Uterus (tissue), 4 donors: ENCODE results near the gene PTCD3. TPM values are rescaled to one million over a fixed set of nuclear protein-coding genes. Genes with fewer than 3 reads are reported as not detected.

Experiments
- DNase-seq, 2 donors: peaks; one replicate each; pipeline ENCODE4 v3.0.0-alpha.2; 2019 to 2020
- H3K27ac ChIP-seq, 2 donors: fragments of 200-600 bp; sonication (generic); 1 replicate in 1 of 2; 2 replicates in 1 of 2; pipeline ENCODE4 v1.5.1; 2016 to 2018
- H3K27me3 ChIP-seq, 2 donors: fragments of 200-600 bp; sonication (generic); one replicate each; pipeline ENCODE4 v1.5.1; 2018 to 2019; ENCODE audit warnings: control low read depth in 1 of 2
- H3K36me3 ChIP-seq, 2 donors: fragments of 200-600 bp; sonication (generic); one replicate each; pipeline ENCODE4 v1.5.1; 2019; ENCODE audit warnings: control low read depth in 1 of 2
- H3K4me1 ChIP-seq, 2 donors: fragments of 200-600 bp; sonication (generic); one replicate each; pipeline ENCODE4 v1.5.1; 2018 to 2019; ENCODE audit warnings: control low read depth in 1 of 2
- H3K4me3 ChIP-seq, 2 donors: fragments of 200-600 bp; sonication (generic); 1 replicate in 1 of 2; 2 replicates in 1 of 2; pipeline ENCODE4 v1.5.1; 2018 to 2019; ENCODE audit warnings: mild to moderate bottlenecking in 1 of 2
- H3K9me3 ChIP-seq, 2 donors: fragments of 200-600 bp; sonication (generic); one replicate each; pipeline ENCODE4 v1.5.1; 2019; ENCODE audit warnings: control low read depth in 1 of 2
- CTCF ChIP-seq, 4 experiments: fragments of 200-600 bp in 2 of 4; fragments of 450-650 bp in 2 of 4; sonication (generic) in 2 of 4; IDR thresholded peaks; one replicate each; pipeline ENCODE4 v1.5.1; 2016 to 2019; ENCODE audit warnings: antibody characterized with exemption in 4 of 4, mild to moderate bottlenecking in 2 of 4, moderate library complexity in 1 of 4
- POLR2A ChIP-seq, 2 donors: fragments of 450-650 bp; IDR thresholded peaks; one replicate each; pipeline ENCODE4 v1.6.1; 2016; ENCODE audit warnings: antibody characterized with exemption in 2 of 2, mild to moderate bottlenecking in 1 of 2, moderate library complexity in 1 of 2
- intact Hi-C: fragments of 100-400 bp; cut with DNase I; formaldehyde crosslinking; loops from one replicate; pipeline ENCODE4 v1.15.1; 2023; ENCODE audit warnings: low total_unique reads
- total RNA-seq, 4 donors: library from RNA; depleted of rRNA in 3 of 4; stranded (reverse); fragments of >200 nt in 3 of 4; gene quantifications; one replicate each; pipeline versions ENCODE4 v1.1.0 to v1.2.4, GENCODE V29; 2014 to 2023
- donor health status: DM: yes; HTN: yes; CAD: no.

PTCD3 gene
- total RNA-seq, 4 donors from 2014 or later, result 87.9 to 160 (median 103) TPM

- TF ChIP-seq POLR2A (IDR thresholded peaks at IDR 0.05), result no peak
- no peak for TF ChIP-seq CTCF (IDR thresholded peaks at IDR 0.05)
- Histone ChIP-seq H3K27me3 (no peaks in the 10 kb centered on the region), H3K4me1 (no peaks in the 10 kb centered on the region), H3K36me3 (no peaks in the 10 kb centered on the region), H3K9me3 (no peaks in the 10 kb centered on the region), H3K27ac (no peak overlapping the region), H3K4me3 (no peak overlapping the region)
- DNase-seq, result no peak
- intact Hi-C loops, result no loop called here
These were observed 36.6 kb downstream of the PTCD3 start for GRCh38 chr2:86142436-86143257.

- no peak for TF ChIP-seq POLR2A (IDR thresholded peaks at IDR 0.05)
- TF ChIP-seq CTCF (IDR thresholded peaks at IDR 0.05), result no peak
- Histone ChIP-seq H3K4me1 (no peaks in the 10 kb centered on the region), H3K4me3 (no peak overlapping the region), H3K27ac (no peak overlapping the region), H3K9me3 (no peaks in the 10 kb centered on the region), H3K27me3 (no peaks in the 10 kb centered on the region), H3K36me3 (no peaks in the 10 kb centered on the region)
- no peak for DNase-seq
- intact Hi-C loops, result no loop called here
These were observed 37.3 kb downstream of the PTCD3 start for GRCh38 chr2:86143307-86143706.

GRCh38 chr2:86143926-86144685 lies 38.1 kb downstream of the PTCD3 start:
- Histone ChIP-seq H3K4me3 (no peak overlapping the region), H3K27me3 (no peaks in the 10 kb centered on the region), H3K4me1 (no peaks in the 10 kb centered on the region), H3K36me3 (no peaks in the 10 kb centered on the region), H3K9me3 (no peaks in the 10 kb centered on the region), H3K27ac (no peak overlapping the region)
- intact Hi-C loops, result no loop called here
- TF ChIP-seq CTCF (IDR thresholded peaks at IDR 0.05) (no peak), POLR2A (IDR thresholded peaks at IDR 0.05) (no peak)
- DNase-seq, result no peak

- Histone ChIP-seq H3K36me3 (no peaks in the 10 kb centered on the region), H3K27ac (no peak overlapping the region), H3K4me3 (no peak overlapping the region), H3K27me3 (no peaks in the 10 kb centered on the region), H3K9me3 (no peaks in the 10 kb centered on the region), H3K4me1 (no peaks in the 10 kb centered on the region)
- intact Hi-C loops, result no loop called here
- TF ChIP-seq CTCF (IDR thresholded peaks at IDR 0.05) (no peak), POLR2A (IDR thresholded peaks at IDR 0.05) (no peak)
- no peak for DNase-seq
These were observed 41.8 kb downstream of the PTCD3 start for GRCh38 chr2:86147793-86148192.

GRCh38 chr2:86150502-86150901 lies 44.5 kb downstream of the PTCD3 start:
- TF ChIP-seq POLR2A (IDR thresholded peaks at IDR 0.05) (no peak), CTCF (IDR thresholded peaks at IDR 0.05) (no peak)
- no peaks in the 10 kb centered on the region for H3K4me1 ChIP-seq
- no peak overlapping the region for H3K27ac ChIP-seq
- no peak overlapping the region for H3K4me3 ChIP-seq
- H3K36me3 ChIP-seq, result no peaks in the 10 kb centered on the region
- no peaks in the 10 kb centered on the region for H3K9me3 ChIP-seq
- intact Hi-C loops, result no loop called here
- no peak for DNase-seq
- H3K27me3 ChIP-seq, result no peaks in the 10 kb centered on the region
